HG02840 (cell line): Measurements from ENCODE around the gene HECTD4.

Source experiments
- ATAC-seq: cut with Tn5 transposase; IDR thresholded peaks from one replicate; pipeline ENCODE4 v1.9.1; 2021; ENCODE audit warnings: mild to moderate bottlenecking, moderate library complexity, moderate number of reproducible peaks; ENCODE audit not compliant: unreplicated experiment, low FRiP score

HECTD4 gene

DNA sequence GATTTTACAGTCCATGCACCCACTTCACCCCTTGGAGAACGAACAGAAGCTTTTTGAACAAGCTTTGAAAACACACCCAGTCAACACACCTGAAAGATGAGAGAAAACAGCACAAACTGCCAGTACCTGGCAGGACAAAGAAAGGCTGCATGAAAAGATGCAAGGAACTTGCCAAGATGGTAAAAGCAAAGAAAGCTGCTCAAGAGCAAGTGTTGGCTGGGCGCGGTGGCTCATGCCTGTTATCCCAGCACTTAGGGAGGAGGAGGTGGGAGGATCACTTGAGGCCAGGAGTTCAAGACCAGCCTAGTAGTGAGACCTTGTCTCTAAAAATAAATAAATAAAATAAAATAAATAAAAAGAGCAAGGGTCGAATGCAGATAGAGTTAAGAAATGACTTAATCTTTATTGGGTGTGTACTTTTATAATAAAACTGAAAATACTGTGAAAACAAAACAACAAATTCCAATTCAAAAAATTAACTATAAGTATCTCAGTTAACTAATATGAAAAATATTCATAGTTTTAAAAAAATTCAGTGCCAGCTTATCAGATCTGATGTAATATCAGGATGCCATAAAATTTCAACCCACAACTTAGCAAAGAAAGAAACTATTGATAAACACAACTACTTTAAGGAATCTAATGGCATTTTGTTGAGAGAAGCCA lies 59.2 kb downstream of the HECTD4 start:
- no peak for ATAC-seq

DNA sequence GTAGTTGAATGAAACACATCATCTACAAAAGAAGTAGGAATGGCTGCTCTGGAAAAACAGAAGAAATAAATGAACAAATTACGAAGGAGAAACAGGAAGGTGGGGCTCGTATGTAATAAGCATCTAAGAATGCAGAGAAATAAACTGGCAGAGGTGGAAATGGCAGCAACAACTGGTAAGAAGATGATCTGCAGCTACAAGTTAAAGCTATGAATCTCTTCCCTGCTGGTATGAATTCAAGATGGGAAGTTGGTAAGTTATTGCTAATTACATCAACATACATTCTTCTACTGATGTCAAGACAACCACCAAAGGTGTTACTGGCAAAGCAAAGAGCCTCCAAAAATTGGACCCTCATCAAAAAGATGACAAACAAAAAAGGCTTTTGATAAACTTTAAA lies 59.8 kb downstream of the HECTD4 start:
- no peak for ATAC-seq

DNA sequence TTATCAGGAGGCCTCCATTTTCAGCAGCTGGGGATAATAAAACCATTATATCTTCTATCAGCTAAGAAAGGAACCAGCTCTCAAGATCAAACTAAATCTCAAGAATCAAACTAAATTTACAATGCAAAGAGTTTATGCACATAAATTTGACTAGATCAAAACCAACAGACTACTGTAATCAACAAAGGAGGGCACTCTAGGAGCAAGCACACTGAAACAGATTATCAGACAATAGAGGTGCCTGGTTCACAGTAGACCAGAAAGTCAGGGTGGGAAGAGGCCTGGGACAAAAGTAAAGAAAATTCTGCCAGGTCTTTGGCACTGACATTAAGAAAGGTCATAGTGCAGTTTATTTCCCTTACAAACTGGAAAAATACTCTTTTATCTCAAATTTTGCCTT lies 61.0 kb downstream of the HECTD4 start:
- no peak for ATAC-seq

DNA sequence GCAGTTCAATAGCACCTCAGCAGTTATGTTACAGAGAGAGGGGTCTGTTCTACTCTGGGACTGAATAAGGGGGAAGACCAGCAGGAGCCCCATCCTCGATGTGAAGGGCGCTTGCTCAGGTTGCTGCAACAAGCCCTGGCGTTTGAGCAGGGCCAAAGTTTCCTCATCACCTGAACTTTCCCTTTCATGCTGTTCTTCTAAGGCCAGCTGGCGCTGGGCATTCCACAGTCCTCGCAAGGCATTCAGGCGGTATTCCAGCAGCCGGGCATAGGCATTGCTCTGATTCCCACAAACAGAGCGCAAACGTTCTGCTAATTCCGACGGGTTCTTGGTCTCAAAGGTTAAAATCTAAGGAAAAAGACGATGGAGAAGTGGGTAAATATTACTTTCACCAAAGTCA lies 62.8 kb downstream of the HECTD4 start:
- no peak for ATAC-seq

DNA sequence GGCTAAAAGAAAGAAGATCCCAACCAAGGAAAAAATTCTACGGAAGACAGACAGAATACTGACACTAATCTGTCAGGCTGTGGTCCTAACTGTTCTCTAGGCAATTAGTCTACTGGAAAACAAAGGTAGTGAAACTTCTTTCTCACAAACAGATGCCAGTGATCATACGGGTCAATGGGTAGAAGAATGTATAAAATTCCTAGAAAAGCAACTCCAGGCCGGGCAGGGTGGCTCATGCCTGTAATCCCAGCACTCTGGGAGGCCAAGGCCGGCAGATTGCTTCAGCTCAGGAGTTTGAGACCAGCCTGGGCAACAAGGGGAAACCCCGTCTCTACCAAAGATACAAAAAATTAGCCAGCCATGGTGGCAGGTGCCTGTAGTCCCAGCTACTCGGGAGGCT lies 64.8 kb downstream of the HECTD4 start:
- ATAC-seq, result no peak

DNA sequence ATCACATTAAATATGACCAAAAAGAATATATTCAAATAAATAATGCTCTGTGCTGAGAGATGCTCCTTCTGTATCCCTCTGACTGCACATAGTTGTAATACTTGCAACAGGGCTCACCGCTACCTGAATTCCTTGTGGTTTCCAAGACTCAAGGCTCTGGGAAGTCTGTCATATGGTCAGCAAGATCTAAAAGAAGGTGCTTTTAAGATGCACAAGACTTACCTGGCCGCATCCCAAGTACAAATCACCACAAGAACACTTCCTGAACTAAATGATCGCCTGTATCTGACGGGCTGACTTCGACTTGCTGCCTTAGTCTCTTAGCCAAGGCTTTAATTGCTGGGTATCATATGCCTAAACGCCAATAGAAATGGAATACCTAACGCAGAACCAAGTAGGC lies 67.2 kb downstream of the HECTD4 start:
- no peak for ATAC-seq

DNA sequence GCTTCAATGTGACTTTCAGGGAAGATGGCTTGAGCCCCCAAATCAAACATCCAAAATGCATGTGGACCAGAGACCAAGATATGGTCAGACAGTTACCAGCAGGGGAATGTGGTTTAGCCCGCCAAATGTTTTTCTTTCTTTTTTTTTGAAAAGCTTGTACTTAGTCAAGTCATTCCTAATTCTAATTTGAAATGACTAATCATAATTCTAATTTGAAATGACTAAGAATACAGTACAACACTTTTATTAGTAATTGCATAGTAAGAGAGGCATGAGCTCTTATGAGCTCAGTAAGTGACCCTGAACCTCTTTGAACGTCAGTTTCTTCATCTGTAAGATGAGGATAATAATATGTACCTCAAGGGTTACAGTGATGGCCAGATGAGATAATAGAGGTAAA lies 72.4 kb downstream of the HECTD4 start:
- no peak for ATAC-seq

DNA sequence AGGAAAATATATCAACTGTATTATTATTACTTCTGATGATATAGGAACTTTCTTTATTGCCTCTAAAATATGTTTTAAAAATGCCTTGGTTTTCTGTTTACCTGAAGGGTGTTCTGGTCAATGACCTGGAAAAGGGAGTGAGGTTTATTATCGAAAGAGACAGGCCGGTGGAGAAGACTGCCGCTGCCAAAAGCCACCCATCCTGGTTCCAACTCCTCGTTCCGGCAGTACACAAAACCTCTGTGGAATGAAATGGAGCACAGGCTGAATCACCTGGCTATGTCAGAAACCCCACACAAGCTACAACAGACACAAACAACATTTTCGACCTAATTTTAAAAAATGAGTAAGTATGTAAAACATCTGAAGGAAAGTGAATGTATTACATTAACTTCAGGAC lies 73.6 kb downstream of the HECTD4 start:
- no peak for ATAC-seq

DNA sequence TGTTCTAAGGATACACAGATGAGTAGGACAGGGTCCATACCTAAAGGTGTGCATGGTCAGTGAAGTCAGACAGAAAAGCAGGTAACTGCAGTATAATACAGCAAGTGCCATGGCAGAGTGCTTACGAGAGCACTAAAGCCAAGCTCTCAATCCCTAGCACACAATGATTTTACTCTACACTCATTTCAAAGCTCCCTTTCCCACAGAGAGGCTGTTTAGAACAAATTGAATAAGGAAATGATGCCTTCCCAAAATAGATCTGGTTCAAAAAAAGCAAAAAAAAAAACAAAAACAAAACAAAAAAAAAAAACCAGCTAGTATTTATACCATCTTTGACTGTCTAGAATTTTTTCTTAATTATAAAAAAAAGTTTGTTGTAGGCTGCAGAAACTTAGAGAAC lies 74.1 kb downstream of the HECTD4 start:
- ATAC-seq, result no peak

DNA sequence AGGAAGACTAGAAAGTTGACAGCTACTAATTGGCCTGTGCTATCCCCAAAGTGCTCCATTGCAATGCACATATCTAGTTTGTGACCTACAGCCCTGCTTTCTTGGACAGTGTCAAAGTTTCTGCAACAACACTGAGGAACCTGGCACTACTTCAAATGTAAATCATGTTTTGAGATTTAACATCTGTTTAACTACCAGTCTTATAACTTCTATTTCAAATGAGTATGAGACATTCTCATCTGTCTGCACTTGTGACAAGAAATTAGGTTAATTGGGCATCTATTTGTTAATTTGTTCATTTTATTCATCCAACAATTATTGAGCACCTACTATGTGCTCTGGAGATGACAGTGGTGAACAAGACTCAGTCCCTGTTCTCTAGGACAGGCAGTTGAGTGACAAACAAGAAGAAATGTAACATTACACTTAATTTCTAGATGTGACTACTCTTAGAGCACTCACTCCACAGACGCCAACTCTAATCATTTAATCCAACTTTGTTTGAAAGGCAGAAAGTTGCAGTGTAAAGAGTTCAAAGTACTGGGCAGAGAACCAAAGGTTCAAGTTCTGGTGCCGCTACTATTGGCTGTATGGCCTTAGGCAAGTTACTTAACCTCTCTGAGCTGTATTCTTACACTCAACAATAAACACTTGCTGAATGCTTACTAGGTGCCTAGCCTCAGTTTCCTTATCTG lies 74.8 kb downstream of the HECTD4 start:
- ATAC-seq, result no peak

DNA sequence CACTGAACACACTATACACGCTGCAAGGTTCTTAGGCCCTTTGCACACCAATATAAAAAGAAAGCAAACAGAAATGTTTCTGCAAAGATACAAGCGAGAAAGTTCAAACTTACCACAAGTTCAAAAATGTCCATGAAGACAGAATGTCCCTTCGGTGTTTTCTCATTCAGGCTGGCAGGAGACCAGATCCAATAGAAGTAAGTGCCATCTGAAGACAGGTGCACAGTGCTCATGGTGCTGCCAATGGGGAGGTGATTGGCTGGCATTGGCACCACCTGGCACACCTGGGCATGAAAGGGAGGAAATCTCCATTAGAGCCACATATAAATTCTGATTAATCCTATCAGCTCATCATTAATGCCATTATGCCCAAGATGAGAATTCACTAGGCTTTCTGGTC lies 76.3 kb downstream of the HECTD4 start:
- no peak for ATAC-seq

DNA sequence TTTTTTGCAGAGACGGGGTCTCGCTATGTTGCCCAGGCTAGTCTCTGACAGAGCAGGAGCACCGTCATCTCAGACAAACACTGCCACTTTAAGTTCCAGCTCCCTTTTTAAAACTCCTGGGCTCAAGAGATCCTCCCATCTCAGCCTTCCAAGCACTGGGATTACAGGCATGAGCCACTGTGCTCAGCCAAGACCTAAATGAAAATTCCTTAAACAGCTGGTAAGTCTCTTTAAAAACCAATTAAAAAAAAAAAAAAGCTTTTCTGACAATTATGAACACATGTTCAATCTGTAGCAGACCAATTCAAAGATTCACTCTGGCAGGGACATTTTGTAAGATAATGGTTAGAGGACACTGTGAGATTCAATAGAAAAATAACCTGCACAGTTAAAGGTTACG lies 77.8 kb downstream of the HECTD4 start:
- no peak for ATAC-seq

DNA sequence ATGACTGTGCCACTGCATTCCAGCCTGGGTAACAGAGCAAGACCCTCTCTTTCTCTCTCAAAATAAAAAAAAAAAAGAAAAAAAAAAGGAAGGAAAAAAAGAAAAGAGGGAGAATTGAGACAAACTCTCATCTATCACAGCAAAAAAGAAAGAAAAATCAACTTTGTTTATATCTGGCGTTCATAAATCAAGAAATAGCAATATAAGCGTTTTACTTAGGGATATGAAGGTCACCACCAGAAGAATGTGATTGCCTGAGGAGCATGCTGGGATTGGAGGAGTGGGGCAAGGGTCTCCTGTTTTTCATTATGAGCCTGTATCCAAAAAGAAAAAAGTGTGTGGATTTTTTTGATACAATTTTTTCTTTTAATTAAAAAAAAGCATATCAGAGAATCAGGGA lies 78.4 kb downstream of the HECTD4 start:
- no peak for ATAC-seq

DNA sequence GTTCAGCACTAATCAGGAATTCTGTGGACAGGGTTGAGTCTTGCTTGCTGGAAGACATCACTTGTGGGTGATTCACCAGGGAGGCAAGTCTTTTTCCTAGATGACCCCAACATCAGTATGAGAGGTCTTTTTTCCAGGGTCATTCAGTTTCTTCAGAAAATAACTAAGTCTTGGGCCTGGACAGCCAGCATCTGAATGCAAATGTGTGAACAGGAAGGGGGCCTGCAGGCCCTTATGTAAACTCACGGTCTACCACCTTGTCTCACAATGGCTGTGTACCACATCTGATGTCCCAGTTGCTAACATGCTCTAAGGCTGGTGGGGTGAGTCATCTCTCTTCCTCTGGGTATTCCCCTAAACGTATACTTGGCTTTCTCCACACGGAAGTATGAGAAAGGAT lies 79.2 kb downstream of the HECTD4 start:
- ATAC-seq, result peak; percentile 91

DNA sequence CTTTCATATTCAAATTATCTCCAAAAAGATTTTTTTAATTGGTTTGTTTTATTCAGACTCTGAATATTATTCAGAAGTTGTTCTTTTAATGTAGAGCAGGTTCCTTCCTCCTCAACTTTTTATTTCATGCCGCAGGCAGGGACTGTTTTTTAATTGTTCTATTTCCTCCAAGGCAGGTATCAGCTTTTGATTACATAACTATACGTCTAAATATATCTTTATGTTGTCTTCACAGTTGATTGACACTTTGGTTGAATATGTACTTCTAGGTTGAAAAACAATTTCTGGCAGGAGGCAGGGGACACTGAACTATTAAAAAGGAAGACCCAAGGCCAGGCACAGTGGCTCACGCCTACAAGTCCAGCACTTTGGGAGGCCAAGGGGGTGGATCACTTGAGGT lies 82.5 kb downstream of the HECTD4 start:
- ATAC-seq, result no peak

DNA sequence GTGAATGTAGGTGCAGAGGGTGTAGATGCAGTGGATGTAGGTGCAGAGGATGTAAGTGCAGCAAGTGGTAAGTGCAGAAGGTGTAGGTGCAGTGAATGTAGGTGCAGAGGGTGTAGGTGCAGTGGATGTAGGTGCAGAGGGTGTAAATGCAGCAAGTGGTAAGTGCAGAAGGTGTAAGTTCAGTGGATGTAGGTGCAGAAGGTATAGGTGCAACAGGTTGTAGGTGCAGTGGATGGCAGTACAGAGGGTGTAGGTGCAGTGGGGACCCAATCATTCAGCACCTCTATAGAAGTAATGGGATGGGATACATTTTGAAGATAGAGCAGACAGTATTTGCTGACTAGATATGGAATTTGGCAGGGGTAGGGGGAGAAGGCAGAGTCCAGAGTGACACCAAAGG lies 85.0 kb downstream of the HECTD4 start:
- ATAC-seq, result no peak

DNA sequence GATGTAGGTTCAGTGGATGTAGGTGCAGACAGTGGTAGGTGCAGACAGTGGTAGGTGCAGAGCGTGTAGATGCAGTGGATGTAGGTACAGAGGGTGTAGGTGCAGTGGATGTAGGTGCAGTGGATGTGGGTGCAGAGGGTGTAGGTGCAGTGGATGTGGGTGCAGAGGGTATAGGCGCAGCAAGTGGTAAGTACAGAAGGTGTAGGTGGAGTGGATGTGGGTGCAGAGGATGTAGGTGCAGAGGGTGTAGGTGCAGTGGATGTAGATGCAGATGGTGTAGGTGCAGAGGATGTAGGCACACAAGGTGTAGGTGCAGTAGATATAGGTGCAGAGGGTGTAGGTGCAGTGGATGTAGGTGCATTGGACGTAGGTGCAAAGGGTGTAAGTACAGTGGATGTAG lies 86.0 kb downstream of the HECTD4 start:
- ATAC-seq, result no peak

DNA sequence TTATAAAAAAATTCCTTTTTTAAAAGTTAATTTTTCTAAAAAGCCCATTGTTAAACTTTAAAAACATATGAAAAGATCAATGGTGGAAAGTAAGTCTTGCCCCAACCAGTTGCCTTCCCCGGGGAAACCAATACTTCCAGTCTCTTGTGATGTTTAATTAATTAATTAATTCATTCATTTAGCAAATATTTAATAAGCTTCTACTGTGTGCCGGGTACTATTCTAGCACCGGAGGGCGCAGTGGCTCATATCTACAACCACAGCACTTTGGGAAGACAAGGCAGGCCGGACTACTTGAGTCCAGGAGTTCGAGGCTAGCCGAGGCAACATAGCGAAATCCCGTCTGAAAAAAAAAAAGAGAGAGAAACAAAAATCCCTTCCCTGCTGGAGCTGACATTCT lies 87.4 kb downstream of the HECTD4 start:
- ATAC-seq, result no peak

DNA sequence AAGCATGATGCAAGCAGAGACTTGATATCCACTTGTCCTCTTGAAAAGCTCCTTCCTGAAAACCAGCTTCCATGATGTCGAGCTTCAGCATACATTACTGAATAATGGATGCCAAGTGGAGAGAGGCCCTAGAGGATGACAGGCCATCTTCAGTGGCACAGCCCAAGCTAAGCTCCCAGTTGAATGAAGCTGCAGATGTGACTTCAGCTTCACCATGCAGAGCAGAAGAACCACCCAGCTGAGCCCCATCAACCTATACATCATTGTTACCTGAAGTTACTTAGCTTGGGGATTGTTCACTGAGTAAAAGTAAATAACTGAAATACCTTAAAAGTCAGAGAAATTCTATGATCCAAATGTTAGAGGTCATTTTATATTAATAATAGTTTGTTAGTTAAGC lies 93.6 kb downstream of the HECTD4 start:
- no peak for ATAC-seq

DNA sequence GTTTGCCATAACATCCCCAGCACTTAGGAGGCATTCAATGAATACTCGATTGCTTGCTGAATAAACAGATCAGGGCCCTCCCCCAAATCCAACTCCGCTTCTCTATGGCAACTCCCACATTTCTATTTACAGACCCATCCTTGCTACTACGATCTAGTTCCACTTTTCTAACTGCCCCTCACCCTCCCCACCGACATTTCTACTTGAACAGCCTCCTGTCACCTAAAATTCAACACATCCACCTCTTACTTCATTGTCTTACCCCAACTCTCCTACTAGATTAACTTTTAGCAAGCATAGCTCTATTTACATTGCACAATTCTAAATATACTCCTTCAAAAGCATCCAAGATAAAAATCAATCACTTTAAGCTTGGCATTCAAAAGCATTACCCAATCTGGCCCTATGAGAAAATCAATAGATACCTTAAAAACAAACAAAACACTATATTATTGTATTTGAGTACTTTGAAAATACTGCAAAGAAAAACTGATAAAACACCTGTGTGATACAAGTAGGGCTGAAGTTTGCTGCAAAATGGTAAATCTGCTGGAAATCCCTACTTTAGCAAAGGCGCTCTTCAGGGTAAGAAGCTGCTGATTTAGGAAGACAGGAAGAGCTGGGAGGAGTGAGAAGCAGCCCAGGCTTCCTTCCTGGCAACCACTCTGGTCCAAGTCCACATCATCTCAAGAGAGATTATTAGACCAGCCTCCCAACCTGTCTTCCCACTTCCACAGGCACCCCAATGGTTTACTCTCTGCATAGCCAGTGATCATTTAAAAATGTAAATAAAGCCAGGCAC lies 96.4 kb downstream of the HECTD4 start:
- ATAC-seq, result no peak

DNA sequence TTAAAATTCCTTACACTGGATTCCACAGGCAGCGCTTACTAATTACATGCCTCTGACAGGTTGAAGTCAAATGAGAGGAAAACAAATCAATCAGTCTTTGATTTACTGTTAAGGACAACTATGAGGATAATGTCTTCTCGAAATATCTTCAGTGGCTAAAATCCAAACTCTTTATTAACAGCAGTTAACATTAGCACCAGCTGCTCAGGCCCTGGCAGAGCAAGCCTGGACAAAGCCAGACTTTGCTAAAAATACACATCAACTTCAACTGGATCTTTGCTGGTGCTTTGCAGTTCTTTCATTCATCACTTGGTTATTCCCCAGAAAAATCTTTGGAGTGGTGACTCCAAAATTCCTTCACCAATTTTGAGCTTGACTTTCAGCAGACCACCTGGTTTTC lies 98.7 kb downstream of the HECTD4 start:
- no peak for ATAC-seq

DNA sequence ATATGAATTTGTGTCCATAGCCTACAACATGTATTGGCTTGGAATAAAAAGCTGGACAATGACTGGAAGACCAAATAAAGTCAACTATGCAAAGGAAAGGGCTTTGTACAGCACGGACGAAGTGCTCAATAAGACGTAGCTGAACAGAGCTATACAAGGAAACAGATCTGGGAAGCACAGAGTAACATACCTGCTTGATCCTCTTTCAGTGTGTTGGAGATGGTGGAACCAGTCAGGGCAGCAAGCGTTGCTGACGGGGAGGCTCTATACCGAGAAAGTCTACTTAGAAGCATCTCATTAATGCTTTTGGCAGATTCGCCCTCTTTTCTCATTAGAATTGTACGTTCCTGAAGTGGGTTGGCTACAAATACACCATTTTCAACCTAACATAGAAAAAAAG lies 99.3 kb downstream of the HECTD4 start:
- ATAC-seq, result no peak
